Left ventricle myocardium inferior (tissue), 1 donor: ENCODE measurements around the gene TTLL10. TPM values are rescaled to one million over a fixed set of nuclear protein-coding genes. Genes with fewer than 3 reads are reported as not detected.

Experiments
- DNase-seq: peaks from one replicate; pipeline ENCODE4 v3.0.0-alpha.2; 2020
- H3K27ac ChIP-seq: fragments of 200-600 bp; replicated peaks from 2 replicates; pipeline ENCODE4 v1.8.0; 2021
- H3K27me3 ChIP-seq: fragments of 200-600 bp; 2 replicates; pipeline ENCODE4 v1.8.0; 2021; ENCODE audit warnings: low read depth
- H3K36me3 ChIP-seq: fragments of 200-600 bp; 2 replicates; pipeline ENCODE4 v1.8.0; 2021
- H3K4me1 ChIP-seq: fragments of 200-600 bp; 2 replicates; pipeline ENCODE4 v1.8.0; 2021
- H3K4me3 ChIP-seq: fragments of 200-600 bp; 2 replicates; pipeline ENCODE4 v1.8.0; 2021; ENCODE audit warnings: mild to moderate bottlenecking, moderate library complexity
- H3K9me3 ChIP-seq: fragments of 200-600 bp; replicated peaks from 2 replicates; pipeline ENCODE4 v1.8.0; 2021
- CTCF ChIP-seq: fragments of 200-600 bp; IDR thresholded peaks from 2 replicates; pipeline ENCODE4 v1.8.0; 2021; ENCODE audit warnings: antibody characterized with exemption, mild to moderate bottlenecking, borderline replicate concordance
- intact Hi-C: fragments of 100-400 bp; cut with micrococcal nuclease; formaldehyde crosslinking; loops from one replicate; pipeline ENCODE4 v1.11.0; 2022
- total RNA-seq: library from RNA; stranded (reverse); fragmentation: NEBNext Ultra II Directional; extraction: Animal tissue kit (Norgen Biotek cat#: 25700); gene quantifications from one replicate; pipeline ENCODE4 v1.2.1, GENCODE V29; 2021
- donor health status: DM: no; HTN: yes; CAD: no; lungs with severe emphysema.

TTLL10 gene
- total RNA-seq, 1 donor from 2014 or later, result not detected

- peak; percentile 54 for DNase-seq
- Histone ChIP-seq H3K4me3 (peak overlapping the region; percentile 81), H3K9me3 (no peaks in the 10 kb centered on the region), H3K27ac (peak overlapping the region; percentile 98), H3K27me3 (peaks cover 31% of the 10 kb centered on the region), H3K4me1 (peaks cover 15% of the 10 kb centered on the region), H3K36me3 (no peaks in the 10 kb centered on the region)
- TF ChIP-seq CTCF, result no peak
- intact Hi-C loops, result no loop called here
Measured at GRCh38 chr1:1157914-1158710, 15.6 kb upstream of the TTLL10 start.

GRCh38 chr1:1160281-1160930 is 13.3 kb upstream of the TTLL10 start:
- H3K9me3 ChIP-seq, result no peaks in the 10 kb centered on the region
- DNase-seq, result no peak
- peaks cover 15% of the 10 kb centered on the region for H3K4me1 ChIP-seq
- intact Hi-C loops, result no loop called here
- H3K27ac ChIP-seq, result no peak overlapping the region
- no peak overlapping the region for H3K4me3 ChIP-seq
- TF ChIP-seq CTCF, result no peak
- H3K27me3 ChIP-seq, result peaks cover 54% of the 10 kb centered on the region
- H3K36me3 ChIP-seq, result no peaks in the 10 kb centered on the region

GRCh38 chr1:1161078-1161682 is 12.5 kb upstream of the TTLL10 start:
- DNase-seq, result no peak
- Histone ChIP-seq H3K4me3 (no peak overlapping the region), H3K4me1 (peaks cover 15% of the 10 kb centered on the region), H3K27ac (no peak overlapping the region), H3K27me3 (peaks cover 62% of the 10 kb centered on the region), H3K9me3 (no peaks in the 10 kb centered on the region), H3K36me3 (no peaks in the 10 kb centered on the region)
- intact Hi-C loops, result no loop called here
- TF ChIP-seq CTCF, result no peak

- no peak overlapping the region for H3K27ac ChIP-seq
- TF ChIP-seq CTCF, result no peak
- H3K36me3 ChIP-seq, result no peaks in the 10 kb centered on the region
- intact Hi-C loops, result no loop called here
- H3K27me3 ChIP-seq, result peaks cover 67% of the 10 kb centered on the region
- no peak overlapping the region for H3K4me3 ChIP-seq
- DNase-seq, result no peak
- peaks cover 15% of the 10 kb centered on the region for H3K4me1 ChIP-seq
- no peaks in the 10 kb centered on the region for H3K9me3 ChIP-seq
Measured at GRCh38 chr1:1161683-1162079, 12.0 kb upstream of the TTLL10 start.

- Histone ChIP-seq H3K36me3 (no peaks in the 10 kb centered on the region), H3K27ac (no peak overlapping the region), H3K4me3 (no peak overlapping the region), H3K4me1 (peaks cover 10% of the 10 kb centered on the region), H3K9me3 (no peaks in the 10 kb centered on the region), H3K27me3 (peaks cover 78% of the 10 kb centered on the region)
- DNase-seq, result no peak
- no peak for TF ChIP-seq CTCF
- intact Hi-C loops, result no loop called here
Measured at GRCh38 chr1:1162597-1163537, 10.8 kb upstream of the TTLL10 start.
